ENCODE data around the gene DRC7. TPM values are rescaled to one million over a fixed set of nuclear protein-coding genes. Genes with fewer than 3 reads are reported as not detected.
"Not testable (repeated sequence)": the region's sequence is repeated elsewhere in the genome, so short reads cannot be mapped to it uniquely, and the experiment has no call there.

DRC7 gene
- total RNA-seq, 1 donor from 2014 or later = not detected

DNA sequence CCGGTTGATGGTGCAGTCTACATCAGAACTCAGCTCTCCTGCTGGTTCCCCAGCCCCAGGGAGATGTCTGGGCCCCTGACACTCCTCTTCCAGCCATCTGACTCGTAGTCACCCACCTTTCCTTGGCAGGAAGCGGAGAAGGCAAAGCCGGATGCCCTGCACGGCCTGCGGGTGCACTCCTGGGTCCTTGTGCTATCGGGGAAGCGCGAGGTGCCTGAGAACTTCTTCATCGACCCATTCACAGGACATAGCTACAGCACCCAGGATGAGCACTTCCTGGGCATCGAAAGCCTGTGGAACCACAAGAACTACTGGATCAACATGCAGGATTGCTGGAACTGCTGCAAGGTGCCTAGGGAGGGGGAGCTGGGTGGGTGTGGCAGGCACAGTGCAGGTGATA lies 12.7 kb downstream of the DRC7 start:
- Histone ChIP-seq H3K9me3 (no peaks in the 10 kb centered on the region), H3K4me1 (no peaks in the 10 kb centered on the region), H3K27ac (no peak overlapping the region), H3K27me3 (no peaks in the 10 kb centered on the region), H3K4me3 (no peak overlapping the region), H3K36me3 (no peaks in the 10 kb centered on the region)
- peak in 1 of 2 donors; percentile 42 for DNase-seq (ENCODE audit: low spot score in 2 of 2)
- no peak for TF ChIP-seq CTCF (IDR thresholded peaks at IDR 0.05)
- intact Hi-C loops (cut with DNase I) = no loop called here

GRCh38 chr16:57708168-57708567 lies 13.6 kb downstream of the DRC7 start:
- Histone ChIP-seq H3K4me1 (no peaks in the 10 kb centered on the region), H3K27ac (no peak overlapping the region), H3K27me3 (no peaks in the 10 kb centered on the region), H3K4me3 (no peak overlapping the region), H3K9me3 (no peaks in the 10 kb centered on the region), H3K36me3 (no peaks in the 10 kb centered on the region)
- TF ChIP-seq CTCF (IDR thresholded peaks at IDR 0.05) = no peak
- intact Hi-C loops (cut with DNase I) = no loop called here
- peak in 1 of 2 donors; percentile 3 for DNase-seq (ENCODE audit: low spot score in 2 of 2)

DNA sequence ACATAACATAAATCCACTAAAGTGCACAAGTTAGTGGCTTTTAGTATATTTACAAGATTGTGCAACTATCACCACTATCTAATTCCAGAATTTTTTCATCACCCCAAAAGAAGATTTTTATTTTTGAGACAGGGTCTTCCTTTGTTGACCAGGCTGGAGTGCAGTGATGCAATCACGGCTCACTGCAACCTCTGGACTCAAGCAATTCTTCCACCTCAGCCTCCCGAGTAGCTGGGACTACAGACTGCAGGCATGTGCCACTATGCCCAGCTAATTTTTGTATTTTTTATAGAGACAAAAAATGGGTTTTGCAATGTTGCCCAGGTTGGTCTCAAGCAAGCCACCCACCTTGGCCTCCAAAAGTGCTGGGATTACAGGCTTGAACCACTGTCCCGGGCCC lies 15.1 kb downstream of the DRC7 start:
- intact Hi-C loops (cut with DNase I) = no loop called here

DNA sequence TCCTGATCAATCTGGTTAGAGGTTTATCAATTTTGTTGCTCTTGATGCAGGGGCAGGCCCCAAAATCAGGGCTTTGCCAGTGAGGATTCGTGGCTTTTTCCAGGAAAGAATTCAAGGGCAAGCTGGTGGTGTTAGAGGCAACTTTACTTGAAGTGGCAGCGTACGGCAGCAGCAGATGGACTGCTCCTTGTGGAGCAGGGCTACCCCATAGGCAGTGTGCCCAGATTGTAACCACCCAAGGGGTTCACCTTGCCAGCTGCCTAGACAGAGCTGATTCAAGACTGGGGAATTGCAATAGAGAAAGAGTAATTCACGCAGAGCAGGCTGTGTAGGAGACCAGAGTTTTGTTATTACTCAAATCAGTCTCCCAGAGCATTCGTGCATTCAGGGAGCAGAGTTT lies 16.7 kb downstream of the DRC7 start:
- no peaks in the 10 kb centered on the region for H3K9me3 ChIP-seq
- DNase-seq (ENCODE audit: low spot score in 2 of 2) = peak in 1 of 2 donors; percentile 51
- no peak overlapping the region for H3K27ac ChIP-seq
- H3K4me1 ChIP-seq = no peaks in the 10 kb centered on the region
- no peaks in the 10 kb centered on the region for H3K36me3 ChIP-seq
- H3K4me3 ChIP-seq = no peak overlapping the region
- intact Hi-C loops (cut with DNase I) = no loop called here
- H3K27me3 ChIP-seq = no peaks in the 10 kb centered on the region
- TF ChIP-seq CTCF (IDR thresholded peaks at IDR 0.05) = no peak

More for the DNA sequence above, 15.1 kb downstream of the DRC7 start:
- Histone ChIP-seq H3K36me3 (no peaks in the 10 kb centered on the region), H3K27ac (no peak overlapping the region), H3K4me1 (no peaks in the 10 kb centered on the region), H3K9me3 (no peaks in the 10 kb centered on the region), H3K4me3 (no peak overlapping the region), H3K27me3 (no peaks in the 10 kb centered on the region)
- DNase-seq (ENCODE audit: low spot score in 2 of 2) = peak in 1 of 2 donors; percentile 7
- no peak for TF ChIP-seq CTCF (IDR thresholded peaks at IDR 0.05)

DNA sequence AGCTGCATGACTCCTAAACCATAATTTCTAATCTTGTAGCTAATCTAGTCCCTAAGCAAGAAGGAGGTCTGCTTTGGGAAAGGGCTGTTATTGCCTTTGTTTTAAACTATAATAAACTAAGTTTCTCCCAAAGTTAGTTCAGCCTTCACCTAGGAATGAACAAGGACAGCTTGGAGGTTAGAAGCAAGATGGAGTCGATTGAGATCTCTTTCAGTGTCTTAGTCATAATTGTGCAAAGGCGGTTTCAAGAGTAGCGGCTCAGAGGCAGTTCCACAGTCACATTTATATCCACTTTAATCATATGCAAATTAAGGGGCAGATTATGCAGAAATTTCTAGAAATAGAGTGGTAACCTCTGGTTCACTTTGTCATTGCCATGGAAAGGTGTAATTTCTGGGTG lies 17.4 kb downstream of the DRC7 start:
- H3K36me3 ChIP-seq = no peaks in the 10 kb centered on the region
- no peak overlapping the region for H3K4me3 ChIP-seq
- DNase-seq (ENCODE audit: low spot score in 2 of 2) = no peak
- H3K9me3 ChIP-seq = no peaks in the 10 kb centered on the region
- H3K27me3 ChIP-seq = no peaks in the 10 kb centered on the region
- H3K27ac ChIP-seq = no peak overlapping the region
- no peaks in the 10 kb centered on the region for H3K4me1 ChIP-seq
- TF ChIP-seq CTCF (IDR thresholded peaks at IDR 0.05) = no peak
- intact Hi-C loops (cut with DNase I) = no loop called here

- H3K36me3 ChIP-seq; H3K4me3 ChIP-seq; H3K4me1 ChIP-seq; H3K27me3 ChIP-seq; DNase-seq (ENCODE audit: low spot score in 2 of 2); intact Hi-C loops (cut with DNase I); H3K9me3 ChIP-seq; H3K27ac ChIP-seq: not testable (repeated sequence)
These were observed 18.0 kb downstream of the DRC7 start for GRCh38 chr16:57712569-57712968.
